Colonic mucosa (tissue), 4 donors: Measurements from ENCODE around the gene RRP9. TPM values are rescaled to one million over a fixed set of nuclear protein-coding genes. Genes with fewer than 3 reads are reported as not detected.
A peak's percentile ranks its signal among the peaks of the same experiment; 100 is the strongest.

Experiments
- DNase-seq: peaks from one replicate; pipeline ENCODE4 v3.0.0-alpha.2; 2020
- H3K27ac ChIP-seq: fragments of 200-600 bp; one replicate; pipeline ENCODE4 v1.8.0; 2021
- H3K27me3 ChIP-seq: fragments of 200-600 bp; one replicate; pipeline ENCODE4 v1.8.0; 2021
- H3K36me3 ChIP-seq: fragments of 200-600 bp; one replicate; pipeline ENCODE4 v1.8.0; 2021
- H3K4me1 ChIP-seq: fragments of 200-600 bp; one replicate; pipeline ENCODE4 v1.8.0; 2021; ENCODE audit warnings: mild to moderate bottlenecking
- H3K4me3 ChIP-seq: fragments of 200-600 bp; one replicate; pipeline ENCODE4 v1.8.0; 2021
- H3K9ac ChIP-seq, 2 donors: one replicate each; pipeline ENCODE4 v1.7.0; 2013; ENCODE audit warnings: control low read depth in 2 of 2, low read depth in 2 of 2, low read length in 2 of 2
- H3K9me3 ChIP-seq: fragments of 200-600 bp; one replicate; pipeline ENCODE4 v1.8.0; 2021
- intact Hi-C: fragments of 100-400 bp; cut with DNase I; formaldehyde crosslinking; loops from one replicate; pipeline ENCODE4 v1.14.1; 2022
- total RNA-seq, 2 donors: library from RNA; stranded (reverse); fragmentation: NEBNext Ultra II Directional in 1 of 2; extraction: Animal tissue kit (Norgen Biotek cat#: 25700) in 1 of 2; gene quantifications; one replicate each; pipeline ENCODE4 v1.2.1, GENCODE V29; 2021
- TF ChIP-seq, protein P1 (sequence below): fragments of 200-600 bp; IDR thresholded peaks from one replicate; pipeline ENCODE4 v1.8.0; 2022; ENCODE audit warnings: antibody characterized with exemption, mild to moderate bottlenecking
- donor health status: healthy.
- donor health status: DM: no; HTN: no; CAD: no.
- donor health status: DM: no; HTN: no; CAD: no.

RRP9 gene
- total RNA-seq, 2 donors from 2014 or later: 9.6 to 24.7 TPM

GRCh38 chr3:51955175-51955892, 13.6 kb upstream of the RRP9 start, which contains the start of gene GPR62:
GPR62 (plus strand) TSS chr3:51955381; CDS start chr3:51955653, 272 bp downstream.
- H3K4me1 ChIP-seq: peaks cover 6% of the 10 kb centered on the region
- H3K9ac ChIP-seq: peak within 1 kb of the TSS in 1 of 2 donors; percentile 67
- no peak within 1 kb of the TSS for H3K27ac ChIP-seq
- TF ChIP-seq, protein P1, sequence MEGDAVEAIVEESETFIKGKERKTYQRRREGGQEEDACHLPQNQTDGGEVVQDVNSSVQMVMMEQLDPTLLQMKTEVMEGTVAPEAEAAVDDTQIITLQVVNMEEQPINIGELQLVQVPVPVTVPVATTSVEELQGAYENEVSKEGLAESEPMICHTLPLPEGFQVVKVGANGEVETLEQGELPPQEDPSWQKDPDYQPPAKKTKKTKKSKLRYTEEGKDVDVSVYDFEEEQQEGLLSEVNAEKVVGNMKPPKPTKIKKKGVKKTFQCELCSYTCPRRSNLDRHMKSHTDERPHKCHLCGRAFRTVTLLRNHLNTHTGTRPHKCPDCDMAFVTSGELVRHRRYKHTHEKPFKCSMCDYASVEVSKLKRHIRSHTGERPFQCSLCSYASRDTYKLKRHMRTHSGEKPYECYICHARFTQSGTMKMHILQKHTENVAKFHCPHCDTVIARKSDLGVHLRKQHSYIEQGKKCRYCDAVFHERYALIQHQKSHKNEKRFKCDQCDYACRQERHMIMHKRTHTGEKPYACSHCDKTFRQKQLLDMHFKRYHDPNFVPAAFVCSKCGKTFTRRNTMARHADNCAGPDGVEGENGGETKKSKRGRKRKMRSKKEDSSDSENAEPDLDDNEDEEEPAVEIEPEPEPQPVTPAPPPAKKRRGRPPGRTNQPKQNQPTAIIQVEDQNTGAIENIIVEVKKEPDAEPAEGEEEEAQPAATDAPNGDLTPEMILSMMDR: no peak
- intact Hi-C loops: no loop called here
- H3K4me3 ChIP-seq: peak within 1 kb of the TSS; percentile 32
- DNase-seq: no peak
- no peaks in the 10 kb centered on the region for H3K36me3 ChIP-seq
- no peaks in the 10 kb centered on the region for H3K27me3 ChIP-seq
- H3K9me3 ChIP-seq: no peaks in the 10 kb centered on the region

DNA sequence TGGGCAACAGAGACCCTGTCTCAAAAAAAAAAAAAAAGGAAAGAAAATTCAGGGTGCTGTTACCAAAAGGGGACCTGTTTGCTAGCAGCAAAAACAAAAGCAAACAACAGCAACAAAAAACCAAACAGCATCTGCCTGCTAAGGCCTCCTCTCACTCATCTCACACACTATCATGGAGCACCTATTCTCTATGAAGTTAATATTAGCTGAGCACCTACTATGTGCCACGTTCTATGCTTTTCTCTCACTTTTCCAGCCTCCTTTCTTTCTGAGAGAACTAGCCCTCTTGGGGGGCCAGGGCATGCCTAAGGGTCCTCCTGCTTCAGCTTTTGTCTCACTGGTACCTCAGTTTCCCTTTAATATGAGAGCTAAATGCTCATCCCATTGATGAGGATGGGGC, 13.0 kb upstream of the RRP9 start:
- no peaks in the 10 kb centered on the region for H3K9me3 ChIP-seq
- no peak overlapping the region for H3K27ac ChIP-seq
- intact Hi-C loops: no loop called here
- no peaks in the 10 kb centered on the region for H3K27me3 ChIP-seq
- peaks cover 6% of the 10 kb centered on the region for H3K4me1 ChIP-seq
- H3K4me3 ChIP-seq: no peak overlapping the region
- TF ChIP-seq, protein P1: no peak
- DNase-seq: no peak
- no peak overlapping the region for H3K9ac ChIP-seq
- no peaks in the 10 kb centered on the region for H3K36me3 ChIP-seq

- Histone ChIP-seq H3K36me3 (no peaks in the 10 kb centered on the region), H3K27me3 (no peaks in the 10 kb centered on the region), H3K9ac (no peak overlapping the region), H3K4me3 (no peak overlapping the region), H3K9me3 (no peaks in the 10 kb centered on the region), H3K4me1 (peaks cover 6% of the 10 kb centered on the region), H3K27ac (no peak overlapping the region)
- DNase-seq: no peak
- TF ChIP-seq, protein P1: no peak
- intact Hi-C loops: no loop called here
These were observed 12.4 kb upstream of the RRP9 start for GRCh38 chr3:51954105-51954504.

GRCh38 chr3:51953445-51953844, 11.7 kb upstream of the RRP9 start:
- Histone ChIP-seq H3K9ac (no peak overlapping the region), H3K36me3 (no peaks in the 10 kb centered on the region), H3K4me1 (peaks cover 6% of the 10 kb centered on the region), H3K9me3 (no peaks in the 10 kb centered on the region), H3K27ac (no peak overlapping the region), H3K27me3 (no peaks in the 10 kb centered on the region), H3K4me3 (no peak overlapping the region)
- TF ChIP-seq, protein P1: no peak
- intact Hi-C loops: no loop called here
- DNase-seq: no peak

- TF ChIP-seq, protein P1: no peak
- Histone ChIP-seq H3K9ac (no peak overlapping the region), H3K9me3 (no peaks in the 10 kb centered on the region), H3K36me3 (no peaks in the 10 kb centered on the region), H3K27ac (no peak overlapping the region), H3K27me3 (no peaks in the 10 kb centered on the region), H3K4me3 (no peak overlapping the region), H3K4me1 (no peaks in the 10 kb centered on the region)
- intact Hi-C loops: no loop called here
- DNase-seq: no peak
These were observed 9.2 kb upstream of the RRP9 start for GRCh38 chr3:51950899-51951298.
